MM.1S (cell line): ENCODE data around the gene MYH15.

Experiments used
- DNase-seq: peaks from one replicate; pipeline ENCODE4 v3.0.0-alpha.2; 2015
- H2AFZ ChIP-seq: fragments of 300-600 bp; sonication (generic); 2 replicates; pipeline ENCODE4 v1.6.0; 2016; ENCODE audit warnings: antibody characterized with exemption, low read length
- H3F3A ChIP-seq: fragments of 300-600 bp; sonication (generic); 2 replicates; pipeline ENCODE4 v1.6.1; 2016; ENCODE audit warnings: mild to moderate bottlenecking, antibody characterized with exemption, low read length, moderate library complexity, mixed read lengths; ENCODE audit not compliant: insufficient read depth
- H3K27ac ChIP-seq: fragments of 300-600 bp; sonication (generic); 2 replicates; pipeline ENCODE4 v1.5.1; 2016; ENCODE audit warnings: mild to moderate bottlenecking, low read length
- H3K27me3 ChIP-seq: fragments of 300-600 bp; sonication (generic); replicated peaks from 2 replicates; pipeline ENCODE4 v1.6.0; 2016; ENCODE audit warnings: low read length; ENCODE audit not compliant: insufficient read depth
- H3K36me3 ChIP-seq: fragments of 300-600 bp; sonication (generic); replicated peaks from 2 replicates; pipeline ENCODE4 v1.6.1; 2016; ENCODE audit warnings: mild to moderate bottlenecking, low read length, mixed read lengths; ENCODE audit not compliant: insufficient read depth
- H3K4me1 ChIP-seq: fragments of 300-600 bp; sonication (generic); 2 replicates; pipeline ENCODE4 v1.6.1; 2016; ENCODE audit warnings: low read length, mixed read lengths
- H3K4me2 ChIP-seq: fragments of 300-600 bp; sonication (generic); 2 replicates; pipeline ENCODE4 v1.6.0; 2016; ENCODE audit warnings: low read depth, low read length
- H3K4me3 ChIP-seq: fragments of 300-600 bp; sonication (generic); 2 replicates; pipeline ENCODE4 v1.5.1; 2016; ENCODE audit warnings: low read length, mixed read lengths
- H3K79me2 ChIP-seq: fragments of 300-600 bp; sonication (generic); 2 replicates; pipeline ENCODE4 v1.6.1; 2016; ENCODE audit warnings: mixed run types, low read length, mixed read lengths
- H3K9ac ChIP-seq: fragments of 300-600 bp; sonication (generic); 2 replicates; pipeline ENCODE4 v1.6.1; 2016; ENCODE audit warnings: low read length, mixed read lengths
- H3K9me2 ChIP-seq: fragments of 300-600 bp; sonication (generic); replicated peaks from 2 replicates; pipeline ENCODE4 v1.6.1; 2016; ENCODE audit warnings: mild to moderate bottlenecking, low read length, mixed read lengths; ENCODE audit not compliant: insufficient read depth
- H3K9me3 ChIP-seq: fragments of 300-600 bp; sonication (generic); replicated peaks from 2 replicates; pipeline ENCODE4 v1.6.1; 2016; ENCODE audit warnings: mild to moderate bottlenecking, low read length, mixed read lengths; ENCODE audit not compliant: insufficient read depth
- H4K20me1 ChIP-seq: fragments of 300-600 bp; sonication (generic); 2 replicates; pipeline ENCODE4 v1.6.1; 2016; ENCODE audit warnings: mild to moderate bottlenecking, low read length, moderate library complexity, mixed read lengths; ENCODE audit not compliant: insufficient read depth
- CTCF ChIP-seq: fragments of 300-600 bp; sonication (generic); IDR thresholded peaks from 2 replicates; pipeline ENCODE4 v1.5.1; 2016; ENCODE audit warnings: antibody characterized with exemption, low read length, mixed read lengths
- EZH2 ChIP-seq: fragments of 300-600 bp; sonication (generic); optimal IDR thresholded peaks from 2 replicates; pipeline ENCODE3; 2017; ENCODE audit warnings: low read depth, mild to moderate bottlenecking, antibody characterized with exemption, low read length, mixed read lengths
- EZH2phosphoT487 ChIP-seq: fragments of 300-600 bp; sonication (generic); IDR thresholded peaks from 2 replicates; pipeline ENCODE4 v1.6.1; 2018; ENCODE audit warnings: antibody characterized with exemption, low read length

The MYH15 gene

DNA sequence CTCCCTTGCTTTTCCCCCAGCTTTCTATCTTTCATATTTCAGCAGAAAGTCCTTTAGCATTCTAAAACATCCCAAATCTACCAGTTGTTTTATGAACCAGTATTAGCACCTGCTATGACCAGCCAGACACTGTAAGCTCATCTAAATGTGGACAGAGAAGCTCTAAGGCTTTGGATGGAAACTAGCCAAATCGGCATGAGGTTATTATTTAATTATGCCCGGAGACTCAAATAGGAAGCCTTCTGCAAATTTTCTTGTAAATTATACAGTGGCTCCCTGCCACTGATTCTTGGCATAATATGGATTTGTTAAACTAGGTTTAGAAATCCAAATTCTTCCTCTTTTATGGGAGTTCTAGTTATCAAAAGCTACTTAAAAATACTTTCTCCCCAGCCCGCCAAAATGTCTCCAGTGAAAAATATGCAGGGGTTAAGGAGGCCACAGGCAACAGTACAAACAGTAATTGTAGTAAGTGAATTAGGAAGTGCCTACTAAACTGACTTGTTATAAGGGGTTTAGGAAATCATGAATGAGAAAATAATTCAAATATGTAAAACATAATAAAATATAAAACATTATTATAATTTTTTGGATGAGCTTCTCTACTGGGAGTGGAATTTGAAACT is 15.4 kb downstream of the MYH15 start:
- Histone ChIP-seq H3K4me3 (no peak overlapping the region), H4K20me1 (no peaks in the 10 kb centered on the region), H3K9me3 (no peaks in the 10 kb centered on the region), H3F3A (no peaks in the 10 kb centered on the region), H3K27me3 (no peaks in the 10 kb centered on the region), H3K4me2 (no peak overlapping the region), H3K4me1 (no peaks in the 10 kb centered on the region), H2AFZ (no peak overlapping the region), H3K36me3 (no peaks in the 10 kb centered on the region), H3K79me2 (no peaks in the 10 kb centered on the region), H3K9me2 (no peaks in the 10 kb centered on the region), H3K9ac (no peak overlapping the region), H3K27ac (no peak overlapping the region)
- TF ChIP-seq EZH2phosphoT487 (no peak), CTCF (no peak)
- DNase-seq = no peak

DNA sequence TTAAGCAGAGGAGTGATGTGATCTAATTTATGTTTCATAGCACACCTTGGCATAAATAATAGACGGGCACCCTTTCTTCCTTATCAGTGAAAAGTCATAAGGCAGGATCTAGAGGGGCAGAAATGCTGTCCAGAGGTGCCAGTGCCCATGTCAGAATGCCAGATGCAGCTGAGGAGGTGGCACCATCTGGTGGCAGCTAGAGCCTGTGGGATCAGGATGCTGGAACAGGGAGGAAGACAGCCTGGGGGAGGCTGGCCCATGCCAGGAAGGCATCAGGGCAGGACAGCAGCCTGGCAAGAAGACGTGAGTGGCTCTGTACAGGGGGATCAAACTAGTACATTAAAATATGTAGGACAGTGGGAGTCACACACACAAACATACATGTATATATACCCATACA is 16.5 kb downstream of the MYH15 start:
- DNase-seq = no peak
- Histone ChIP-seq H3K4me3 (no peak overlapping the region), H3K9me2 (no peaks in the 10 kb centered on the region), H3K4me2 (no peak overlapping the region), H3K4me1 (no peaks in the 10 kb centered on the region), H3K9me3 (no peaks in the 10 kb centered on the region), H3K27me3 (no peaks in the 10 kb centered on the region), H3K9ac (no peak overlapping the region), H3F3A (no peaks in the 10 kb centered on the region), H3K79me2 (no peaks in the 10 kb centered on the region), H3K27ac (no peak overlapping the region), H4K20me1 (no peaks in the 10 kb centered on the region), H2AFZ (no peak overlapping the region), H3K36me3 (no peaks in the 10 kb centered on the region)
- TF ChIP-seq EZH2 (no peak), CTCF (peak; percentile 27)

DNA sequence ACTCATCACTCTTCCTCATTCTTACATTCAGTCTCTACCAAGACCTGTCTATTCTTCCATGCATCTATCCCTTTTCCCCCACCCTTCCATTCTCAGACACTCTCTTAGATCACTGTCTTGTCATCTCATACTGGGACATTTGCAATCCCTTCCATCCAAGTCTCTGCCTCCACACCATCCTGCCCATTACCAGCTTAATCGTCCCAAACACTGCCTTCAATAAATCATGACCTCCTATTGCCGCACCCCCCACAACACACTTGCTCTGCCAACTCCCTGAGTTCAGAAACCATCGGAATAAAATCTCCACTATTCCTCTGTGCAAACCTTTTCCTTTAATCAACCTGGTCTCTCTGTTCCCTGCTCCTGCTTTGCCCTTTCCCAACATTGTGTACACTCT is 18.9 kb downstream of the MYH15 start:
- Histone ChIP-seq H3K27me3 (no peaks in the 10 kb centered on the region), H3K9me2 (no peaks in the 10 kb centered on the region), H3F3A (no peaks in the 10 kb centered on the region), H4K20me1 (no peaks in the 10 kb centered on the region), H3K4me1 (no peaks in the 10 kb centered on the region), H2AFZ (no peak overlapping the region), H3K27ac (no peak overlapping the region), H3K4me3 (no peak overlapping the region), H3K9me3 (no peaks in the 10 kb centered on the region), H3K9ac (no peak overlapping the region), H3K79me2 (no peaks in the 10 kb centered on the region), H3K36me3 (no peaks in the 10 kb centered on the region), H3K4me2 (no peak overlapping the region)
- TF ChIP-seq CTCF (no peak), EZH2phosphoT487 (no peak), EZH2 (no peak)
- no peak for DNase-seq
